HG03342 (cell line): ENCODE data around the gene HERC3.
A peak's percentile ranks its signal among the peaks of the same experiment; 100 is the strongest.
"Not testable (repeated sequence)": the region's sequence is repeated elsewhere in the genome, so short reads cannot be mapped to it uniquely, and the experiment has no call there.

Experiments
- ATAC-seq: cut with Tn5 transposase; IDR thresholded peaks from one replicate; pipeline ENCODE4 v1.9.1; 2021; ENCODE audit warnings: mild to moderate bottlenecking, moderate library complexity; ENCODE audit not compliant: unreplicated experiment

HERC3 gene

GRCh38 chr4:88606832-88607231 lies 14.6 kb downstream of the HERC3 start:
- ATAC-seq = no peak

- no peak for ATAC-seq
Observed at GRCh38 chr4:88609387-88609786, 17.1 kb downstream of the HERC3 start.

GRCh38 chr4:88609794-88610193 lies 17.5 kb downstream of the HERC3 start:
- ATAC-seq = not testable (repeated sequence)

- no peak for ATAC-seq
Observed at GRCh38 chr4:88610771-88611170, 18.5 kb downstream of the HERC3 start.

- ATAC-seq = peak; percentile 42
Observed at GRCh38 chr4:88613417-88613875, 21.2 kb downstream of the HERC3 start.

GRCh38 chr4:88614058-88614457 lies 21.8 kb downstream of the HERC3 start:
- no peak for ATAC-seq

GRCh38 chr4:88616275-88617150 lies 24.2 kb downstream of the HERC3 start:
- no peak for ATAC-seq

- no peak for ATAC-seq
Observed at GRCh38 chr4:88618782-88619485, 26.7 kb downstream of the HERC3 start.

- no peak for ATAC-seq
Observed at GRCh38 chr4:88619971-88620370, 27.7 kb downstream of the HERC3 start.

GRCh38 chr4:88621763-88622327 lies 29.6 kb downstream of the HERC3 start:
- no peak for ATAC-seq

- no peak for ATAC-seq
Observed at GRCh38 chr4:88623097-88623496, 30.8 kb downstream of the HERC3 start.

GRCh38 chr4:88628746-88629145 lies 36.5 kb downstream of the HERC3 start:
- ATAC-seq = no peak

- ATAC-seq = no peak
Observed at GRCh38 chr4:88629826-88630225, 37.5 kb downstream of the HERC3 start.

- no peak for ATAC-seq
Observed at GRCh38 chr4:88630756-88631155, 38.5 kb downstream of the HERC3 start.

- ATAC-seq = no peak
Observed at GRCh38 chr4:88643932-88644331, 51.7 kb downstream of the HERC3 start.

GRCh38 chr4:88645994-88646393 lies 53.7 kb downstream of the HERC3 start:
- no peak for ATAC-seq

GRCh38 chr4:88646528-88647280 lies 54.4 kb downstream of the HERC3 start:
- no peak for ATAC-seq

- no peak for ATAC-seq
Observed at GRCh38 chr4:88649716-88650115, 57.4 kb downstream of the HERC3 start.

- no peak for ATAC-seq
Observed at GRCh38 chr4:88653371-88653946, 61.2 kb downstream of the HERC3 start.

- ATAC-seq = no peak
Observed at GRCh38 chr4:88655226-88655625, 62.9 kb downstream of the HERC3 start.
